HG02970 (cell line): ENCODE measurements around the gene TAPBPL.
A peak's percentile ranks its signal among the peaks of the same experiment; 100 is the strongest.
"Not testable (repeated sequence)": the region's sequence is repeated elsewhere in the genome, so short reads cannot be mapped to it uniquely, and the experiment has no call there.

Experiments used
- ATAC-seq: cut with Tn5 transposase; IDR thresholded peaks from one replicate; pipeline ENCODE4 v1.9.1; 2021; ENCODE audit warnings: mild to moderate bottlenecking, moderate library complexity, moderate number of reproducible peaks; ENCODE audit not compliant: unreplicated experiment, low FRiP score

The TAPBPL gene

GRCh38 chr12:6461401-6462233 lies 9.8 kb downstream of the TAPBPL start:
- no peak for ATAC-seq

DNA sequence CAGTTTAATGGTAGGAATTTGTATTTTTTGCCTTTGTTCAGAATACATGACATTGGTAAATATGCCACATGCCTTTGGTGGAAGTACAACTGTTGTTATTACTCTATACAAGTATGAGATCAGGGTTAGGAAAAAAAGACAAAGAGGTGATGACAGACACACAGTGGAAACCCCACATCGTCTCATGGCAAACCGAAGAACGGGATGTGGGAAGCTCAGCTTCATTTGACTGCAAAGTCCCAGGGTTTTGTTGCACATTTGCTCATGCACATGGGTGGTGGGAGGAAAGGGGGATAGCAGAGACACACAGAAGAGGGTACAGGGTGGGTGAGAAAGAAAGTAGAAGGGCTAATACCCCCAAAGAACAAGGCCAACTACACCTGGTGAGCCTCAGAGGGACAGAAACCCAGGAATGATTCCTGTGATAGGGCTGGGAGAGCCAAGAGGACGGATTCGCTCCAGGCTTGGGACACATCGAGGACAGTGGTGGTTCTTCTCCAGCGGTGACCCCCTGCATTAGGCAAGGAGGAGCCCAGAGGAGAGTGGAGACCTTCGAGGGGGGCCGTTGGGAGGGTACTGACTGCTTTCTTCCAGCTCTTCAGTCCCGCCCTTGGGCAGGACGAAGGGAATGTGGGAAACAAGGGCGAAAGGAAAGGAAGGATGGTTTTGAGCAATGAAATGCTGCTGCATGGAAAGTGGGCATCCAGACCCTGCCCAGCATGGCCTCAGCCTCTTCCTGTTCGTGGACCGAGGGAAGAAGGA lies 10.6 kb downstream of the TAPBPL start:
- no peak for ATAC-seq

DNA sequence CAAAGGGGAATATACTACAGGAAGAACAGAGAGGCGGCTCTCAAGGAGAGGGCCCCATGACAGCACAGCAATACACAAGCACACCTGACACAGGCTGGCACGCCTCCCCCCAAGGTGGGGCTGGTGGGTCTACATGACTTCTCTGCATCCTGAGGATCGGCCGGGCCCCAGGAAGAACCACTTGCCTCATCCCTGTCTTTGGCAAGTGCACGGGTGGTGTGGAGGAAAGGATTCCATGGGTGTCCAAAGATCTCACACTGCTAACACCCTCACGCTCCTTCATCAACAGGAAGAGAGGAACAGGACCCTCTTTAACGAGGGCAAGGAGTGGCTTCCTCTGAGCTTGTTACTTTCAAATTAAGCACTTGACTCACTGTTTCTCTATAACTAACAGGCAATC lies 11.4 kb downstream of the TAPBPL start:
- no peak for ATAC-seq

DNA sequence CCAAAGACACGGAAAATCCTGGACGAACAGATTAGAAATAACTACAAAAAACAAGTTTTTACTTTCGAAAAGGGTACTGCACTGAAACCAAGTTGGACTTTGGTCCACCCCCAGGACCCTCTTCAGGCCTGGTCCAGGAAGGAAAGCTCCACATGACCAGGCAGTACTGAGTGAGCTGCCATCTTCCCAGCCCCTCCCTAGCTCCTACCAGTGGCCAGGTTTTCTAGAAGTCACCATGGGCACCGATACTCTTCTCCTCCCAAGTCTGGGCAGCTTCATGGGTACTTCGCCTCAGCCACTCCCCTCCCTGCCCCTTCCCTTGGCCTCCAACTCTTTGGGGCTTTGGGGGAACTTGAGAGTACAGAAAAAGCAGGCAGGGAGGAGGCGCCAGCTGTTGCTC lies 12.0 kb downstream of the TAPBPL start:
- ATAC-seq: no peak

DNA sequence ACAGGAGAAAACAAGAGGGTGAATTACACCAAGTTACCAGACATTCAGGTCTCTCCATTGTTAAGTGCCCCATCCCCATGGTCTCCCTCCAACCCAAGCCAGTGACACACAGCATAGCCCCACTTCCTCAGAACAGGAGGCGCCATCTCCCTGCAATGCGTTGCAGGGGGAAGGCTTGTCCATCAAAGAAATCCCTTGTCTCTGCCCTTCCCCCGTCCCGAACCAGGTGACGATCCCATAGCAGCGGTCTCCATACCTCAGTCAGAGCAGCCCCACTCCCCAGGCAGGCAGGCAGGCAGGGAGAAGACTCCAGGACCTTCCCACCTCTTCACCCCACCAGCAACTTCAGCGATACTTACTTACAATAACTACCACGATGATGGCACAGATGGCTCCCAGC lies 12.7 kb downstream of the TAPBPL start:
- no peak for ATAC-seq

DNA sequence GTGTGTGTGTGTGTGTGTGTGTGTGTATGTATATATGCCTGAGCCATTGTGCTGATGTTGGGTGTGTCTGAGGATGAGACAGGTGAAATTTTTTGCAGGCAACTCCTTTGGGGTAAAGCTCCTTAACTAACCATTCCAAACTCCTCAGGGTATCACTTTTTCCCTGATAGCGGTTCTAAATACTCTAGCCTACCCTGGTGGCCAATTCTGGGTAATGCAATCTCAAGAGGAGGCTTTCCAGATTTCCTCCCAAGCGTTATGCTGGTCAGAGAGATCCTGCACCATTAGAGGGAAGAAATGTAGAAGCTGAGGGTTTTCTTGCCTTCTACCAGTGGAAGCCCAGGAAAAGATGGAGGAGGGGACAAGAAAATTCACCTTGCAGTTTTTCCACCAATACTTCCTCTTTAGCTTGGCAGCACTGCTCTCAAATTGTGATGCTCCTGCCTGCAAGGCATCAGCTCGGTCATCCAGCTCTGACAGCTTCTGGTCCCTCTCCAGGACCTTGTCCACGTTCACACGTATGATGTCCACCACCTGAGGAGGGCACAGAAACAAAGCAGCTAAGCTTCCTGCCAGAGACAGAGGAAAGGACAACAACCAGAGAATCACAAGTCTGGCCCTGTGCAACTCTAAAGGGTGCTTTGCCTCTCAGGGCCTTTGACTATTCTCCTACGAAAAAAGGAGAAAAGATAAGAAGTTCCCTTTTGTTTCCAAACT lies 13.8 kb downstream of the TAPBPL start:
- ATAC-seq: no peak

- ATAC-seq: no peak
Measured at GRCh38 chr12:6466184-6466573, 14.3 kb downstream of the TAPBPL start.

DNA sequence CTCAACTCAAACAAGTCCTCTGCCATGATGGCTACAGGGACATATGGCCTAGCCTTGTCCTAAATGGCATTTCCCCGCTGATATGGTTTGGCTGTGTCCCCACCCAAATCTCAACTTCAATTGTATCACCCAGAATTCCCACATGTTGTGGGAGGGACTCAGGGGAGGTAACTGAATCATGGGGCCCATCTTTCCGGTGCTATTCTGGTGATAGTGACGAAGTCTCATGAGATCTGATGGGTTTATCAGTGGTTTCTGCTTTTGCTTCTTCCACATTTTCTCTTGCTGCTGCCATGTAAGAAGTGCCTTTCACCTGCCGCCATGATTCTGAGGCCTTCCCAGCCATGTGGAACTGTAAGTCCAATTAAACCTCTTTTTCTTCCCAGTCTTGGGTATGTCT lies 14.9 kb downstream of the TAPBPL start:
- ATAC-seq: not testable (repeated sequence)

GRCh38 chr12:6467571-6468282 lies 15.9 kb downstream of the TAPBPL start:
- not testable (repeated sequence) for ATAC-seq

DNA sequence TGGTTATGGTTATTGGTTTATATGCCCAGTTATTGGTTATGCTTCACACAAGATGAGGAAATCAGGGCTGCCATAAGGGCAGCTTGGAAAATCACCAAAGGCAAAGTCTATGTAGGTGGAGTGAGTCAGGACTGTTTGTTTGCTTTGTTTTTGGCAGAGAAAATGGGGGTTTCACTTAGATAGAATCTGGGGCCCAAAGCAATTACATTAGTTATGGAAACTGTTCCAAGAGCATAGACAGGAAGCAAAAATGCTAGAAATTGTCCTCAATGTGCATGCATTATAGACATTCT lies 16.4 kb downstream of the TAPBPL start:
- no peak for ATAC-seq

DNA sequence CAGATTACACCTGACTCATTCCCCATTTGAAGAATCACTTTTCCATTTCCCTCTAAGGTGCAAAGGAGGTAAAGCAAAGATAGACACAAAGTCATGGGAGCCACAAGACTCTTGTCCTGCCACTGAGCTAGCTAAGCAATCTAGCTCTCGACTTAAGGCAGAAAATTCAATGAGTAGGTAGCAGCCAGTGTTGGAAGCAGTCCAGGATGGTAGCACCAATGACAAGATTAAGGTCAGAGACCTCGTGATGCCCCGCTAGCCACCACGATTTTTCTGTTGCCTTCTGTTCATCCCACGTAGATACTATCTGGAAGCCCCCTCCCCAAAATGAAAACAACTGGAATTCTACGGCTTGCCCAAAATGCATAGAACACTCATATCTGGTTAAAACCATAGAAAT lies 17.2 kb downstream of the TAPBPL start:
- ATAC-seq: no peak

GRCh38 chr12:6469609-6470374 lies 17.9 kb downstream of the TAPBPL start:
- no peak for ATAC-seq

DNA sequence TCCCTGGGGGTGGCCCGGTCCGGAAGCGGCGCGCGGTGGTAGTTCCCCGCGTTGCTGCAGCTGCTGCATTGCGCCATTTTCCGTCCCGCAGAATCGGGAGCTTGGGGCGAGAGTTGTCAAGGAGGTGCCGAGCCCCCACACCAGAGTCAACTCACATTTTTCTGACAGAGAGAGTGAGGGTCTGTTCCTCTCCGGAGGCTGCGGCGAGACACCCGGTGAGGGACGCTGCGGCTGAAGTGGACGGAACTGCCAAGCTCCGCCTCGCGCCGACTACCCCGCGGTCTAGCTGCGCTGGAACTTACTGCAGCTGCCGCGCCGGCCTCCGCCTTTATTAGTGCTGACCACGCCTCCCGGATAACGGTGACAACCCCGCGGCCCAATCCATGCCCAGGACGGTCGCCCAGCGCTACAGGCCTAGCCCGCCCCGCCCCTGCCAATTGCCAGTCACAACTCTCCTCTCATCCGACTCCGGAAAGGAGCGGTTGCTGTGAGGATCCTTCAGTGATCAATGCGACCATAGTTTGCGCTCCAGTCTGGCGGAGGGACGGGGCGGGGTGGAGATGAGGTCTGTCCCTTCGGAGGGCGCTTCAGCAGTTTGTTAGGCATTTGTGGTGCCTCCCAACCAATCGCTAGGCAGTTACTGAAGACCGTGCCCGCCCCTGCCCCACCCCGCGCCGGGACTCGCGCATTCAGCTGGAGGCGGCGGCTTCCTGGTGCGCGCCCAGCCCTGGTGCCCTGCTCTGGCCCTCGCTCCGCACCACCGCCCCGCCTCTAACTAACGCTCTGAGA lies 18.7 kb downstream of the TAPBPL start, which contains the start of gene VAMP1:
TSS of gene VAMP1 (minus strand) at position 303 of the 789 bp plus-strand sequence. CDS start at position 157, 146 bp downstream.
- ATAC-seq: peak; percentile 78

DNA sequence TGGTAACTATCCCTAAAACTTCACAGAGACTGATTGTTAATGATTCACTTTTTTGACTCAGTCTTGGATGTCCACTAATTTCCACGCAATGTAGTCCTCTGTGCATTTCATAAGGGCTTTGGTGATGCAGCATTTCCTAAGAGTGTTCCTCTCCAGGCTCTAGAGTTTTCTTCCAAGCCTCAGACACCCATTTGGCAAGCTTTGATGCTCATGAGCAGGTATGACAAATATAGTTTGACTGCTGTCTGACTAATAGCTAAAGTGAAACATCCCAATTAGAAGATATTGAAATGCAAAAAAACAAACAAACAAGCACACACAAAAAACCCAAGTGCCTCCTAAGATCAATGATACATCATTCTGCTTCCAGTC lies 20.1 kb downstream of the TAPBPL start:
- ATAC-seq: no peak

DNA sequence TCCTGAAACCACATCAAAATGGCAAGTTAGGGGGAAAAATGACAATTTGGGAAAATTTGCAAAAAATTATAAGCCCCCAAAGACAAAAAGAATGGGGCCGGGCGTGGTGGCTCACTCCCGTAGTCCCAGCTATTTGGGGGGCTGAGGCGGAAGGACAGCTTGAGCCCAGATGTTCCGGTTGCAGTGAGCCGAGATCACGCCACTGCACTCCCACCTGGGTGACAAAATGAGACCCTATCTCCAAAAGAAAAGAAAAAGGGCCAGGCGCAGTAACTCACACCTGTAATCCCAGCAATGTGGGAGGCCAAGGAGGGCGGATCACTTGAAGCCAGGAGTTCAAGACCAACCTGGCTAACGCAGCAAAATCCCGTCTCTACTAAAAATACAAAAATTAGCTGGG lies 20.6 kb downstream of the TAPBPL start:
- no peak for ATAC-seq

GRCh38 chr12:6475233-6475975 lies 23.6 kb downstream of the TAPBPL start:
- not testable (repeated sequence) for ATAC-seq

GRCh38 chr12:6476489-6476888 lies 24.6 kb downstream of the TAPBPL start:
- no peak for ATAC-seq

DNA sequence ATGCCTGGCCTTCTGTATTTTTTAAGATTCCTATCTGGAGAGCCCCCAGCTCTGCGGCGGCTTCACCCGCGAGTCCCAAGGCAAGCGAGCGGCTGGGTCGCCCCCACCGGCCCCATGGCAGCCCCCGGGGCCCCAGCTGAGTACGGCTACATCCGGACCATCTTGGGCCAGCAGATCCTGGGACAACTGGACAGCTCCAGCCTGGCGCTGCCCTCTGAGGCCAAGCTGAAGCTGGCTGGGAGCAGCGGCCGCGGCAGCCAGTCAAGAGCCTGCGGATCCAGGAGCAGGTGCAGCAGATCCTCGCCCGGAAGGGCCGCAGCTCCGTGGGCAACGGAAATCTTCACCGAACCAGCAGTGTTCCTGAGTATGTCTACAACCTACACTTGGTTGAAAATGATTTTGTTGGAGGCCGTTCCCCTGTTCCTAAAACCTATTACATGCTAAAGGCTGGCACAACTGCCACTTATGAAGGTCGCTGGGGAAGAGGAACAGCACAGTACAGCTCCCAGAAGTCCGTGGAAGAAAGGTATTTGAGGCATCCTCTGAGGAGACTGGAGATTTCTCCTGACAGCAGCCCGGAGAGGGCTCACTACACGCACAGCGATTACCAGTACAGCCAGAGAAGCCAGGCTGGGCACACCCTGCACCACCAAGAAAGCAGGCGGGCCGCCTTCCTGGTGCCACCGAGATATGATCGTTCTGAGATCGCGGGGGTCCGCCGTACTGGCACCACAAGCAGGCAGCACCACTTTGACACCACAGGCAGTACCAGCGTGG lies 25.9 kb downstream of the TAPBPL start:
- not testable (repeated sequence) for ATAC-seq
